Activated CD8-positive, alpha-beta T cell treated with anti-CD3 and anti-CD28 coated beads, Interleukin-2, amount 10 ng/mL, durations not matched to agents 7 days and 5 days (primary cell): ENCODE results near the gene FNDC7. TPM values are rescaled to one million over a fixed set of nuclear protein-coding genes. Genes with fewer than 3 reads are reported as not detected.
"Not testable (repeated sequence)": the region's sequence is repeated elsewhere in the genome, so short reads cannot be mapped to it uniquely, and the experiment has no call there.

ENCODE experiments used
- ATAC-seq: fragments of 150-1000 bp; cut with Tn5 transposase; one replicate; pipeline ENCODE4 v1.10.0; 2021; ENCODE audit warnings: moderate library complexity
- CTCF ChIA-PET: fragments of 350-600 bp; sonication (Branson Sonifier 250); formaldehyde crosslinking; loops from one replicate; lab custom pipeline; 2021; ENCODE audit warnings: antibody characterized with exemption; lab: Charles Lee
- POLR2A ChIA-PET: fragments of 350-600 bp; sonication (Branson Sonifier 250); formaldehyde crosslinking; loops from one replicate; lab custom pipeline; 2021; ENCODE audit warnings: antibody characterized with exemption; lab: Charles Lee
- DNase-seq: peaks from one replicate; pipeline ENCODE4 v3.0.0-alpha.2; 2020
- H3K27ac Mint-ChIP-seq: one replicate; pipeline ENCODE4 v1.8.0; 2021; ENCODE audit warnings: mild to moderate bottlenecking, mixed read lengths
- H3K27me3 Mint-ChIP-seq: one replicate; pipeline ENCODE4 v1.8.0; 2021; ENCODE audit warnings: low read depth, mixed read lengths
- H3K36me3 Mint-ChIP-seq: one replicate; pipeline ENCODE4 v1.8.0; 2021; ENCODE audit warnings: low read depth, mixed read lengths
- H3K4me1 Mint-ChIP-seq: one replicate; pipeline ENCODE4 v1.8.0; 2021; ENCODE audit warnings: low read depth, mixed read lengths
- H3K4me3 Mint-ChIP-seq: one replicate; pipeline ENCODE4 v1.8.0; 2021; ENCODE audit warnings: mild to moderate bottlenecking, mixed read lengths
- H3K9me3 Mint-ChIP-seq: one replicate; pipeline ENCODE4 v1.8.0; 2022; ENCODE audit warnings: mixed read lengths; ENCODE audit not compliant: insufficient read depth
- total RNA-seq, 2 experiments: library from RNA; stranded (reverse); gene quantifications; one replicate each; pipeline ENCODE4 v1.2.3, GENCODE V29; 2021

FNDC7 gene
- total RNA-seq, 2 experiments from 2014 or later: not detected

DNA sequence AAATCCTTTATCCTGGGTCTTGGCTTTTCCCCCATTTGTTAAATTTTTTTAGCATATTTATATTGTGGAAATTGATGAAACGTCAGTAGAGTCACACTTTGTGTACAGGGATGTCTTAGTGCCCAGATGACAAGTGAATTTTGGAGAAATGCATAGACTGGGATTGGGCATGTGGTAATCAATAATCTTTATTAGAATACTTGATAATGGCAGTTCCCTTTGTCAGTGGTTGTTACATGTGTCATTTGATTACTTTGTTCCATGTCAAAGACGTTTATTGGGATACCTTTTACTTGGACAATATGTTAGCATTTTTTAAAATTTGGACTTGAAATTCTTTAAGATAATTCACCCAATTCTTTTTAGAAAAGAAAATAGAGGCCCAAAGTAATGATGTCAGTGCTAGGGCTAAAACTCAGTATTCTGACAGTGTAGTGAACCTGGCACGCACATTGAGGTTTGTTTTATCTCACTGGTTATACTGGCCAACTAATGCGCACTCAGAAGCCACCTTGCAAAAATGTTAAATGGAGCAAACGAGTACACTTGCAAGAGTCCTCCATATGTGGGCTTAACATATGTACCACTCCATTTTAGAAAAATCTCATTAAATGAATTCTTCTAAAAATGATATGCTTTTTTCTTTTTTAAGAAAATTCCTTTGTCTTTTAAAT lies 11.4 kb upstream of the FNDC7 start:
- ATAC-seq (no peak), DNase-seq (no peak)
- ChIA-PET POLR2A (interaction anchor here (0.7 to 4.7 kb wide), 2 partner anchors 8 to 798 kb away, joined by 3 to 67 read pairs; partner anchors contain the start of gene PRPF38B), CTCF (interaction anchor here (1.0 to 2.9 kb wide), 2 partner anchors 8 to 10 kb away, joined by 4 to 19 read pairs; partner anchors contain the start of gene PRPF38B)
- H3K27me3 Mint-ChIP-seq: no peaks in the 10 kb centered on the region
- H3K4me1 Mint-ChIP-seq: peaks cover 84% of the 10 kb centered on the region
- H3K9me3 Mint-ChIP-seq: no peaks in the 10 kb centered on the region
- H3K36me3 Mint-ChIP-seq: peaks cover 65% of the 10 kb centered on the region
- H3K4me3 Mint-ChIP-seq: no peak overlapping the region
- H3K27ac Mint-ChIP-seq: no peak overlapping the region

DNA sequence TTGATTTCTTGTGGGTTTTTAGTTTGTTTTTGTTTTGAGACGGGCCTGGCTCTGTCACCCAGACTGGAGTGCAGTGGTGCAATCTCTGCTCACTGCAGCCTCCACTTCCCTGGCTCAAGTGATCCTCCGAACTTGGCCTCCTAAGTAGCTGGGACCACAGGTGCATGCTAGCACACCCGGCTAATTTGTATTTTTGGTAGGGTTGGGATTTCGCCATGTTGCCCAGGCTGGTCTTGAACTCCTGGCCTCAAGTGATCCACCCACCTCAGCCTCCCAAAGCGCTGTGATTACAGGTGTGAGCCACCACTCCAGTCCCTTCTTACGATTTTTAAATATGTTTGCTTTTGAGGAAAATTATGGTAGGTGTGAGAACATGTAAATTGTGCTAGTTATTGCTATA lies 10.6 kb upstream of the FNDC7 start:
- not testable (repeated sequence) for H3K4me3 Mint-ChIP-seq, ATAC-seq, H3K9me3 Mint-ChIP-seq, DNase-seq, H3K27ac Mint-ChIP-seq, H3K27me3 Mint-ChIP-seq
- CTCF ChIA-PET: interaction anchor here (1.2 to 2.9 kb wide), 2 partner anchors 9 to 55 kb away, joined by 3 to 19 read pairs; partner anchors contain the start of gene PRPF38B
- peaks cover 76% of the 10 kb centered on the region for H3K4me1 Mint-ChIP-seq
- POLR2A ChIA-PET: interaction anchor here (0.7 to 4.7 kb wide), 2 partner anchors 9 to 798 kb away, joined by 3 to 67 read pairs; partner anchors contain the start of gene PRPF38B
- H3K36me3 Mint-ChIP-seq: peaks cover 57% of the 10 kb centered on the region

DNA sequence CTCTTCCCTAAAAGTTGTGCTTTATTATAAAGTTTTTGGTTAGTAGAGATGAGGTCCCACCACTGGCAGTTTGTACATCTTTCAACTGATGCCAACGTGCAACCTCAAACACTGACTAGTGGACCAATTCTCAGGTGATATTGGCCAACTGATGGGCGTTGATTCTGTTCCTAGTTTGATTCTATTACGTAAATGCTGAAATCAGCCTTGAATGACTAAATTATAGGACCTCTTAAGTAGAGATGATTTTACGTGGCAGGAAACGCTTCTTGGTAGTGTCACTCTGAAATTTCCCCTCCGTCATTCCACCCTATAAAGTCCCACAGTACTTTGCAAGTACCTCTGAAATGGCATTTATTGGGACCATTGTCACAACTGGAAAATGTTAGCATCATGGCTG lies 8.8 kb upstream of the FNDC7 start:
- peak overlapping the region; percentile 89 for H3K27ac Mint-ChIP-seq
- H3K27me3 Mint-ChIP-seq: no peaks in the 10 kb centered on the region
- ChIA-PET POLR2A (interaction anchor here (1.2 to 4.7 kb wide), 4 partner anchors 11 to 249 kb away, joined by 4 to 67 read pairs (median 8); partner anchors contain the start of genes HENMT1 and PRPF38B), CTCF (interaction anchor here (1.3 to 2.9 kb wide), 4 partner anchors 11 to 144 kb away, joined by 3 to 19 read pairs (median 4); partner anchors contain the start of genes EEIG2 and PRPF38B)
- no peaks in the 10 kb centered on the region for H3K9me3 Mint-ChIP-seq
- H3K4me1 Mint-ChIP-seq: peaks cover 63% of the 10 kb centered on the region
- ATAC-seq (peak; percentile 28), DNase-seq (peak; percentile 37)
- H3K36me3 Mint-ChIP-seq: peaks cover 40% of the 10 kb centered on the region
- peak overlapping the region; percentile 34 for H3K4me3 Mint-ChIP-seq

DNA sequence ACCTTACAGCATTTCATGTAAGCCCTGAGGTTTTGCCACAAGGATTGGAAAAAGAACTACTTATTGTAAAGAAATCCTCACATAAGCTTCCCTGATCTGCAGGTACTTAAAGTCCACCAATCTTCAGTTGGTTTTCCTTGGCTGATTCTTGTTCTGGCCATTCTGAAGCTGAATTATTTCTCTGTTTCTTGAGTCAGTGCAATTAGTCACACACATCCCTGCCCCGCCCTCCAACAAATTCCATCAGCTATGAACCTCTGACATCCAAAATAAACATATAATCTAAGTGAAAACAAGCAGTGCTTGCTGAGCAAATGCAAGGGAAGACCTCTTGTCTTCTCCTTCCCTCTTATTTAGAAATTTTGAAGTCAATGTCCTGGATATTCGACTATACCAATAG lies 8.2 kb upstream of the FNDC7 start:
- Mint-ChIP-seq H3K36me3 (peaks cover 34% of the 10 kb centered on the region), H3K27ac (peak overlapping the region; percentile 89), H3K4me1 (peaks cover 63% of the 10 kb centered on the region), H3K27me3 (no peaks in the 10 kb centered on the region), H3K4me3 (no peak overlapping the region), H3K9me3 (no peaks in the 10 kb centered on the region)
- POLR2A ChIA-PET: interaction anchor here (1.5 to 4.7 kb wide), 3 partner anchors 11 to 58 kb away, joined by 4 to 67 read pairs (median 12); partner anchors contain the start of genes HENMT1 and PRPF38B
- CTCF ChIA-PET: interaction anchor here (0.6 to 1.9 kb wide), 6 partner anchors 11 to 144 kb away, joined by 3 to 5 read pairs (median 4); partner anchors contain the start of genes EEIG2 and PRPF38B
- ATAC-seq: no peak
- no peak for DNase-seq

DNA sequence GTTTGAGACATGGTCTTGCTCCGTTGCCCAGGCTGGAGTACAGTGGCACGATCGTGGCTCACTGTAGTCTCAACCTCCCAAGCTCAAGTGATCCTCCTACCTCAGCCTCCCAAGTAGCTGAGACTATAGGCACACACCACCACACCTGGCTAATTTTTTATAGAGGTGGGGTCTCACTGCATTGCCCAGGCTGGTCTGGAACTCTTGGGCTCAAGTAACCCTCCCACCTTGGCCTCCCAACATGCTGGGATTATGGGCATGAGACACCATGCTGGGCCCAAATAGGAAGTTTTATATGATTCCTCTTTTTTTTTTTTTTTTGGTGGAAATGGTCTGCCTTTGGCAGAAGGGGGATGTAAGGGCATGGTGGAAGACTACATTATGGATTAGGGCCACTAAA lies 6.1 kb upstream of the FNDC7 start:
- H3K27me3 Mint-ChIP-seq: no peaks in the 10 kb centered on the region
- peaks cover 13% of the 10 kb centered on the region for H3K36me3 Mint-ChIP-seq
- H3K27ac Mint-ChIP-seq: no peak overlapping the region
- no peak for DNase-seq
- ATAC-seq: no peak
- ChIA-PET POLR2A (interaction anchor here (4.2 kb wide), 1 partner anchor 14 kb away, joined by 22 read pairs; the partner anchor contains the start of gene PRPF38B), CTCF (no interaction called here)
- no peaks in the 10 kb centered on the region for H3K9me3 Mint-ChIP-seq
- peaks cover 51% of the 10 kb centered on the region for H3K4me1 Mint-ChIP-seq
- H3K4me3 Mint-ChIP-seq: no peak overlapping the region

DNA sequence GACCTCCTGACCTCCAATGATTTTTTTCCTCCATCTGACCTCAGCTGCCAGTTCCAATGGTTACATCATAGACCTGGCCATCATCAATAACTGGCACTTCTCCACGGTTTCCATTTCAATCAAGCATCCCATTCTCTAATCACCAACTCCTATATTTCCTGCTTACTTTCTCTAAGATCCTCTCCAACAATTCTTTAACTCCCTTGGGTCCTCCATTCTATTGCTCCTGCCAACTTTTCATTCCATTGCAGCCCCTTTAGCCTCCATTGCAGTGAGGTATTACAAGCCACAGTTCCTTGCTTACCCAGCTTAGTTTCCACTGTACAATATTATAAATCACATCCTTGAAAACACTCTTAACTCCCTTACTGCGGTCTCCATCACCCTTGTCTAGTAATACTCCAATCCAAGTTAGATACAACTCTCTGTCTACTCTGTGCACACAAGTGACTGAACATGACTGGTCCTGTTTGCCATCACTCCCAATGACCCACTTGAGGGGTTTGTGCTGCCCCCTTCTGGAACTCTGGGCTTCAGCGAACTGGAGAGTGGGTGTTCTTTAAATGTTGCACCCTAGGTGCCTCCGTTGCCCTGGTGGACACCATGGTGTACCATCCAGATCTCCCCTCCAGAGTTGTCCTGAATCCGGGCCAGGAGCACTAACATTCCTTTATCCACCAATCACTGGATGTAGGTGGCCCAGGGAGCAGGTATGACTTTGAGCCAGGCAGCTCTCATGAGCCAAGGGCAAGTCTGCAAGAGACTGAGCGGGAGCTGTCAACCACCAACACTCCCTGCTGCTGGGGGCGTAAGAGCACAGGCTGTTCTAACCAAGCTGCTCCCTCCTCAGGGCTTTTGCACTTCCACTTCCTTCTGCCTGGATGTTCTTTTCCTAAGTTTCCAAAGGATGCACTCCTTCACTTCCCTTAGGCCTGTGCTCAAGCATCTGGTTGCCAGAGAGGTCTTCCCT lies 3.7 kb upstream of the FNDC7 start:
- Mint-ChIP-seq H3K36me3 (no peaks in the 10 kb centered on the region), H3K9me3 (no peaks in the 10 kb centered on the region), H3K4me3 (no peak overlapping the region), H3K4me1 (peaks cover 31% of the 10 kb centered on the region), H3K27me3 (peaks cover 10% of the 10 kb centered on the region), H3K27ac (no peak overlapping the region)
- CTCF ChIA-PET: interaction anchor here (1.0 to 3.3 kb wide), 13 partner anchors 9 to 391 kb away, joined by 3 to 32 read pairs (median 4); partner anchors contain the start of genes EEIG2 and PRPF38B
- peak; percentile 75 for DNase-seq
- peak; percentile 82 for ATAC-seq
- POLR2A ChIA-PET: interaction anchor here (0.8 to 4.2 kb wide), 3 partner anchors 11 to 38 kb away, joined by 3 to 22 read pairs (median 3); partner anchors contain the start of gene PRPF38B

DNA sequence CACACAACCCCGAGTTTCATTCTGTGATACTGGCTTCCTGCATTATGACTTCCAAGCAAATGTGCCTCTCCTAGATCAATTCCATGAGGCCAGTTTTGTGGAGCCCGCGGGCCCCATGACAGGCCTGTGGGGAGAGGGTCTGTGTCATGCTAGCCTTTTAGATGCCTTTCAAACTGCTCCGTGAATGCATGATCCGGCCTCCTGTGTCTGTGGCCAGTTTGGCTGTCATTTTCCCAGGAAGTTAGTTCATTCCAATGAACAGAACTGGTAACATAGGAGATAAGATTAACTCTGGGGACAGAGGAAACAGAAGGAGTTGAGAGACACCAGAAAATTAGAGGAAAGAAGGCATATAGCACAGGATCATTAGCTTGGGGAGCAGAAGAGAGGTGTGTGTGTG lies 3.2 kb downstream of the FNDC7 start:
- Mint-ChIP-seq H3K27ac (no peak overlapping the region), H3K27me3 (peaks cover 25% of the 10 kb centered on the region), H3K4me1 (no peaks in the 10 kb centered on the region), H3K9me3 (no peaks in the 10 kb centered on the region), H3K36me3 (no peaks in the 10 kb centered on the region), H3K4me3 (no peak overlapping the region)
- no peak for ATAC-seq
- ChIA-PET CTCF (interaction anchor here (1.0 kb wide), 1 partner anchor 24 kb away, joined by 3 read pairs; the partner anchor contains the start of gene PRPF38B), POLR2A (interaction anchor here (1.4 kb wide), 1 partner anchor 24 kb away, joined by 5 read pairs; the partner anchor contains the start of gene PRPF38B)
- DNase-seq: no peak

DNA sequence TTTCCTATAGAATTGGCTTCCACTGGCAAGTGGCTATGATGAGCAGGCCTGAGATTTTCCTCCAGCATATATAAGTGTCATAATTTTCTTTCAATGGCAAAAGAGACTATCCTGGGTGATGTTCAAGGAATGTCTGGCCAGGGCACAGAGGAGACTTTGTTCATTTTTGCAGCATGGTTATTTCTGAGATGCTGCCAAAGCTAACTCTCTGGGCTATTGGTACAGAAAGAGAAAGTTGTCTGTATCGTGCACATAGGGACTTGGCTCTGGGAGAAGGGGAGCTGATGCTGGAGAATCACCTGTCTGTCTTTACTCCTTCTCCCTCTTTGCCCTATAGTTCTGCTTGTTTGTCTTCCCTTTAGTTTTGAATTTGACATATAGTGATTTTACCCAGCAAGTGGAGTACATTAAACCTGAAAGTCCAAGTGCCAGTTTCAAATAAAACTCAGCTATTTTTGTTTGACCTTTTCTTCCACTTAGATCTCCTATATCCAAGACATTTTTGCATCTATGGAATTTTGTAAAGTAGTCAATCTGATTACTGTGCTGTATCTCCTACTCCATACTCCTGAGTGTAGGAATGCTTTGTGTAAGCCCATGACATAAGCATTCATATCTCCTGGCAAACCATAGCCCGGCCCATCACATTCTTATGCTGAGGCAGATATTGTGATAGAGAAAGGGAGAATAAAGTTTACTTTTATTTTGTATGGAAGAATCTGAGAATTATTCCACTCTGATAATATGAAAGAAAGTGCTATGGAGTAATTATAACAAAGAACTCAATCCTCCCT lies 3.9 kb downstream of the FNDC7 start:
- ATAC-seq: no peak
- no peaks in the 10 kb centered on the region for H3K36me3 Mint-ChIP-seq
- POLR2A ChIA-PET: interaction anchor here (1.4 kb wide), 1 partner anchor 24 kb away, joined by 5 read pairs; the partner anchor contains the start of gene PRPF38B

DNA sequence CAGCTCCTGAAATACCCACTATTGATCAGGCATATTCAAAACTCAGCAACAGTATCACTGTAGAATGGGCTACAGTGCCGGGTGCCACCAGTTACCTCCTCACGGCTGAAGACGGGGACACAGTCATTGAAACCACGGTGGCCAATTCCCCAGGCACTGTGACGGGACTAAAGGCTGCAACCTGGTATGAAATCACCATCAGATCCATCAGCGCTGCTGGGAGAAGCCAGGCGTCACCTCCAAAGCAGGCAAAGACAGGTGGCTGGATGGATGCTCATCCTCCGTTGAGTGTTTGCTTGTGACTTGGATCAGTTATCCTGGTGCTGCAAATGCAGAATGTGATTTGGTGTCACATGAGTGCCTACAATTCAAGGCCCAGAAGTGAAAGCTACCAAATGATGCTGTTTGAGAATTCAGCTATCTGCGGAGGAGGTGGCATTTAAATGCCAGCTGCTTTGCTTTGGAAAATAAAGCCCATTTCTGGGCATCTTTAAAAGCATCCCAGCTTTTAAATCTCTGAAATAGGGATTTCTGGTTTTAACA lies 5.1 kb downstream of the FNDC7 start:
- no peaks in the 10 kb centered on the region for H3K9me3 Mint-ChIP-seq
- no peaks in the 10 kb centered on the region for H3K36me3 Mint-ChIP-seq
- H3K27ac Mint-ChIP-seq: no peak overlapping the region
- ATAC-seq (no peak), DNase-seq (no peak)
- H3K27me3 Mint-ChIP-seq: peaks cover 20% of the 10 kb centered on the region
- ChIA-PET CTCF (interaction anchor here (0.9 to 1.7 kb wide), 2 partner anchors 9 to 13 kb away, joined by 3 to 9 read pairs; no protein-coding TSS in a partner anchor), POLR2A (no interaction called here)
- no peaks in the 10 kb centered on the region for H3K4me1 Mint-ChIP-seq
- H3K4me3 Mint-ChIP-seq: no peak overlapping the region

More for the DNA sequence above, 3.9 kb downstream of the FNDC7 start:
- Mint-ChIP-seq H3K4me3 (no peak overlapping the region), H3K27me3 (peaks cover 25% of the 10 kb centered on the region), H3K27ac (no peak overlapping the region), H3K4me1 (no peaks in the 10 kb centered on the region), H3K9me3 (no peaks in the 10 kb centered on the region)
- DNase-seq: no peak
- CTCF ChIA-PET: interaction anchor here (0.8 to 1.7 kb wide), 4 partner anchors 7 to 206 kb away, joined by 3 to 9 read pairs (median 4); no protein-coding TSS in a partner anchor

DNA sequence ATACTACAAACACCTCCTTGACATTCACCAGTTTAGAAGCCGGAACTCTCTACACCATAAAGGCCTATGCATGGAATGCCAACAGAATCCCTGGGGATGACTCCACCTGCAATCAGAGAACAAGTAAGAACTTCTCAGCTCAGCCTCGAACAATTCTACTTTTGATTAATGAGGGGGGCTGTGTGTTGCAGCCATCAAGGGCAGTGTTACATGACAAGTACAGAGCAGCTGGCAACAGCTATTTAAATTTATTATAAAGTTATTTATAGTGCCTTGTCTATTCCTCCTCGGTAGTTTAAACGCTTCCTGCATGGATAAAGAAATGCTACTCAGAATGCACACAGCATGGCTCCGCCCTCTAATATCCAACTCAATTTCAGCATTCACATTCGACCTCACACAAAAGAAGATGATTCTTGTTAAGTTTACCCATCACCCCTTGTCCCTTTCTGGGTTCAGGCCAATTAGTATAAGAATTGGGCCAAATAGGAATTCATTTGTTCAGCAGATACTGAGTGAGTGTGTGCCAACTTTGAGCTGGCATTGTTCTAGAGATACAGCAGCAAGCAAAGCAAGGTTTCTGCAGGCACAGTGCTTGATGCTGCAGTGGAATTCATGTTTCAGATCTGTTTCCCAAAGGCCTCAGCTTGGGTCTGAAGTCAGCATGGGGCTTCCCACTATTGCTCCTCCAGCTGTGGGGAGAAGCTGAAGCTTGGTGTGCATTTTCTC lies 6.4 kb downstream of the FNDC7 start:
- Mint-ChIP-seq H3K27ac (no peak overlapping the region), H3K27me3 (peaks cover 14% of the 10 kb centered on the region), H3K36me3 (no peaks in the 10 kb centered on the region), H3K4me3 (no peak overlapping the region), H3K4me1 (no peaks in the 10 kb centered on the region), H3K9me3 (no peaks in the 10 kb centered on the region)
- ChIA-PET POLR2A (no interaction called here), CTCF (no interaction called here)
- ATAC-seq (no peak), DNase-seq (no peak)
